Suppressor macrophage treated with lipopolysaccharide for 4 hours (primary cell): ENCODE data around the gene S1PR2.
A peak's percentile ranks its signal among the peaks of the same experiment; 100 is the strongest.
"Not testable (repeated sequence)": the region's sequence is repeated elsewhere in the genome, so short reads cannot be mapped to it uniquely, and the experiment has no call there.

Experiments used
- DNase-seq: peaks from one replicate; pipeline ENCODE4 v3.0.0-alpha.2; 2020

The S1PR2 gene

DNA sequence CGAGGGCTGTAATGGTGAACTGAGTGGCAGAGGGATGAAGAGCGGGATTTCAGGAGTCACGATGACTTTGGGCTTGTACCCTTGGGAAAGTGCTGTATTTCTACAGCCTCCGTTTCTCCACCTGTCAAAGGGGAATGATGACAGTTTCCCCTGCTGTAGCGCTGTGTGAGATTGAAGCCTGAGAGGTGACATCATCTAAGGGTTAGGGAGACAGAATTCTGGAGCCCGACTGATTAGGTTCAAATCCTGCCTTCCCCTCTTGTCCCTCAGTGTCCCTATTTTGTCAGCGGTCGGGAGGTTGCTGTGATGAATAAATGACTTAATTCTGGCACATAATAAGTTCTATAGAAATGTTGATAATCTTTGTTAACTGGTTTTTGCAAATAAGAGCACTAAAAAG is 21.6 kb upstream of the S1PR2 start:
- DNase-seq, result no peak

DNA sequence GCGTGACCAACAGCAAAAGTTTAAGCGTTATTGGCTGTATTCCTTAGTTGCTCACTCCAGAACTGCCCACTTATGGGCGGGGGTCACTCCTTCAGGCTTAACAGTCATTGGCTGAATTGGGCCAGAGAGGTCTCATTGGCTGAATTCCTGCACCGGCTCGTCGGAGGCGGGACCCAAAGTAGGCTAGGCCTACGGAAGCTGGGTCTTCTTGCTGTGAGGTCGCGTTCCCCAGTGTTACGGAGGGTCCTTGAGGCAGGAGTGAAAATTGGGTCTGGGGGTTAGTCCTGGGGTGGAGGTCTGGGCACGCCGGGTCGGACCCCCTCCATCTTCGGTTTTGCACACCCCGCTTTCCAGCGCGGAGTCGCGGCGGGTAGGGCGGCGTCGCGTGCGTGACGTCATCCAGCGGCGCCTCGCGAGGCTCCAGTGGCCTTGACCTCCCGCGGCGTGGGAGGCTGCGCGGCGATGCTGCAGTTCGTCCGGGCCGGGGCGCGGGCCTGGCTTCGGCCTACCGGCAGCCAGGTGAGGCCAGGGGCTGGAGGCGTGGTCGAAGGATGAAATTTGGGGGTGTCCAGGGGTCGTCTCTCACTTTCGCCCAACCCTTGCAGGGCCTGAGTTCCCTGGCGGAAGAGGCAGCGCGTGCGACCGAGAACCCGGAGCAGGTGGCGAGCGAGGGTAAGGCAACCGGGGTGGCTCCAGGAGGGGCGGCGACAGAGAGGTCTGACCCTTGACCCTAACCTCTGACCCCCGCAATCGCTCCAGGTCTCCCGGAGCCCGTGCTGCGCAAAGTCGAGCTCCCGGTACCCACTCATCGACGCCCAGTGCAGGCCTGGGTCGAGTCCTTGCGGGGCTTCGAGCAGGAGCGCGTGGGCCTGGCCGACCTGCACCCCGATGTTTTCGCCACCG is 20.9 kb upstream of the S1PR2 start, which contains the start of gene MRPL4:
TSS of gene MRPL4 (plus strand) at position 423 of the 903 bp plus-strand sequence. CDS start at position 463, 40 bp downstream.
- peak; percentile 98 for DNase-seq

DNA sequence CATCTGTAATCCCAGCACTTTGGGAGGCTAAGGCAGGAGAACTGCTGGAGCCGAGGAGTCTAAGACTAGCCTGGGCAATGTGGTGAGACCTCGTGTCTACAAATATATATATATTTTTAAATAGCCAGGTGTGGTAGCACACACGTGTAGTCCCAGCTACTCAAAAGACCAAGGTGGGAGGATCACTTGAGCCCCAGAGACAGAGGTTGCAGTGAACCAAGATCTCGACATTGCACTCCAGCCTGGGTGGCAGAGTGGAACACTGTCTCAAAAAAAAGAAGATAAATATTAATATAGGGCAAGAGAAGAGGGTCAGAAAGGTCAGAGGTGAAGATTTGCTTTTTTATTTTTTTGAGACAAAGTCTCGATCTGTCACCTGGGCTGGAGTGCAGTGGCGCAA is 15.4 kb upstream of the S1PR2 start:
- DNase-seq, result no peak

DNA sequence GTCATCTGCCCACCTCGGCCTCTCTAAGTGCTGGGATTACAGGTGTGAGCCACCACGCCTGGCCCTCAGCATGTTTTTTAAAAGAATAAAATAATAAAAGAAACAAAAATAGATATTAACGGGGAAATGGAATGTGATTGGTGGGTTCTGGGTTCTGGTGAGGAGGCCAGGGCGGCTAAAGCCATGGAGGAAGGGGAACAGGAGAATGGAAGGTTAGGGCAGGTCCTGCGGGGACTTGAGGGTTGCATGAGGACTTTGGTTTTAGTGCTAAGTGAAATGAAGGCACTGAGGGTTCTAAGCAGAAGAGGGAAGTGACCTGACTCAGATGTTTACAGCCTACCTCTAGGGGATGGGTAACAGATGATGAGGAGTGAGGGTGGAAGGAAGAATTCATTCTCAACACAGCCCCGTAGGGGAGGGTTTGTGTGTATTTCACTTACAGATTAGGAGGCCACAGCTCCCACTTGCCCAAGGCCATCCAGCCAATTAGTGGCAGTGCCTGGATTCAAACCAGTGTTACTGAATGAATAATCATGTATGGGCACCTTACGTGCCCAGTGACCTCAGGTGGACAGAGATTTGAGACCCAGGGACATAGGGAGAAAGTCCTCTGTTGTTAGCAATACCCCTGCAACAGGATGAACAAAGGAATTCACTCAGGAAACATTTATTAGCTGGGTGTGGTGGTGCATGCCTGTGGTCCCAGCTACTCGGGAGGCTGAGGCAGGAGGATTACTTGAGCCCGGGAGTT is 14.2 kb upstream of the S1PR2 start:
- no peak for DNase-seq

DNA sequence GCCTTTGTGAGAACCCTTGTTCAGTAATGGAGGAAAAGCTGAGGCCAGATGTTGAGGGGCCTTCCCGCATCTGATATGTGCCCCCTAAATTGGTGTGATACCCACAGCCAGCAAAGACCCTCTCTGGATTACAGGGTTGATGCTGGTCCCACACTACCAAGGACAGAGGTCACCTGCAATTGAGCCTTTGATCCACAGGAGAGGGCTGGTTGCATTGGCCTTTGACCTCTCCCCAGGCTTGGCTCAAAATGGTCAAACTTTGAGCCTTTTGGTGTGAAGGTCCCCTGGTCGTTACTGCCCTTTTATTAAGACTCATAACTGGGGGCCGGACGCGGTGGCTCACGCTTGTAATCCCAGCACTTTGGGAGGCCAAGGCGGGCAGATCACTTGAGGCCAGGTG is 12.5 kb upstream of the S1PR2 start:
- no peak for DNase-seq

DNA sequence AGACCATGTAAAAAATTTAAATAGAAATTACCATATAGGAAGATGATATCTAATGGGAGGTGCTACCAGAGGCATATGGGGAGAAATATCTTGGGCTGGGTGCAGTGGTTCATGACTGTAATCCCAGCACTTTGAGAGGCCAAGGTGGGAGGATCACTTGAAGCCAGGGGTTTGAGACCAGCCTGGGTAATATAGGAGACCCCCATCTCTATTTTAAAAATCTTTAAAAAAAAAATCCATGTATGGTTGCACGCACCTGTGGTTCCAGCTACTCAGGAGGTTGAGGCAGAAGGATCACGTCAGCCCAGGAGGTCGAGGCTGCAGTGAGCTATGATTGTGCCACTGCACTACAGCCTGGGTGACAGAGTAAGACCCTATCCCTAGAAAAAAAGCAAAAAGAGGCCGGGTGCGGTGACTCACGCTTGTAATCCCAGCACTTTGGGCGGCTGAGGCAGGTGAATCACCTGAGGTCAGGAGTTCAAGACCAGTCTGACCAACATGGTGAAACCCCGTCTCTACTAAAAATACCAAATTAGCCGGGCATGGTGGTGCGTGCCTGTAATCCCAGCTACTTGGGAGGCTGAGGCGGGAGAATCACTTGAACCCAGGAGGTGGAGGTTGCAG is 10.8 kb upstream of the S1PR2 start:
- DNase-seq, result not testable (repeated sequence)

DNA sequence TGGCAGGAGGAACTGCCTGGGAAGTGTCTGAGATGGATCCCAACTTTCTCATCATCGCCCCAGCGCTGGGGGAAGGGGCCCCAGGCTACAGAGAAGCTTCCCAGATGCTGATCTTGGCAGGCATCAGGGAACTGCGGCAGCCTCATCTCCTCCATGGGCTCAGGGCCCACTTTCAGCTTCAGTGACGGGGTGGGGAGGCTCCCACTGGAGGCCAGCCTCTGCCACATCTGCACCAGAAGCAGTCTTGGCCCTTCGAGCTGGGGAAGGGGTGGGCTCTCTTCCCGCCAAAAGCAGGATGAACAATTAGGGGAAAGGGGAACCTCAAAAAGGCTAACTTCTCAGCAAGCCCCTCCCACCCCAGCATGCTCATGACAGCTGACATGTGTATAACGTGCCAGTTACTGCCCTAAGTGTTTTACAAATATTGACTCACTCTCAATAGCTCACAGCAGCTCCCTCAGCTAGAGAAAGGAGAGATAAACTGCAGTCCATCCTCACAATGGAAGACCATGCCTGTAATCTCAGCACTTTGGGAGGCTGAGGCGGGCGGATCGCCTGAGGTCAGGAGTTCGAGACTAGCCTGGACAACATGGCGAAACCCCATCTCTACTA is 7.1 kb upstream of the S1PR2 start:
- peak; percentile 58 for DNase-seq

DNA sequence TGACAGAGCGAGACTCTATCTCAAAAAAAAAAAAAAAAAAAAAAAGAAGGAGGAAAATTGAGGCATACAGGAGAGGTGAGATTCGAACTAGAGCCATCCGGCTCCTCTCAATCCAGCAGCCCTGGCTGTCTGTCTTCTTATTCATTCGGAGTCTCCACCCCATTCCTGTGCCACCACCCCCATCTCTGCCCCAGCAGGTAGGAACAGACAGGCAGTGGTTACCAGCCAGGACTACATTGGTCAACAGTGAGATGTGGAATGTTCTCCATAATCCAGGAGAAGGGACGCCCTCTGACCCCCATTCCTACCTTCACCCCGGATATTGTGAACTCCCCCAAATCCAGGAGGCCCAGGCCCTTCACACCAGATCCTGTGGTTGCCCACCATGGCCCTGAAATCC is 6.6 kb upstream of the S1PR2 start:
- DNase-seq, result no peak

DNA sequence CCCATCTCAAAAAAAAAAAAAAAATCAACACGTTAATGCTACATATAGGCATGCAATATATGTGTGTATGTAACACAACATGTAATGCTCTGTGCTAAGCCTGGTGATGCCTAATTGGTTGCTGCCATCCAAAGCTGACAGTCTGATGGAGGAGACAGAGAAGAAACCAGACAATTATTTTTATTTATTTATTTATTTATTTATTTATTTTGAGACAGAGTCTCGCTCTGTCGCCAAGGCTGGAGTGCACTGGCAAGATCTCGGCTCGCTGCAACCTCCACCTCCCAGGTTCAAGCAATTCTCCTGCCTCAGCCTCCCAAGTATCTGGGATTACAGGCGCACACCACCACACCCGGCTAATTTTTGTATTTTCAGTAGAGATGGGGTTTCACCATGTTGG is 4.3 kb upstream of the S1PR2 start:
- DNase-seq, result not testable (repeated sequence)

DNA sequence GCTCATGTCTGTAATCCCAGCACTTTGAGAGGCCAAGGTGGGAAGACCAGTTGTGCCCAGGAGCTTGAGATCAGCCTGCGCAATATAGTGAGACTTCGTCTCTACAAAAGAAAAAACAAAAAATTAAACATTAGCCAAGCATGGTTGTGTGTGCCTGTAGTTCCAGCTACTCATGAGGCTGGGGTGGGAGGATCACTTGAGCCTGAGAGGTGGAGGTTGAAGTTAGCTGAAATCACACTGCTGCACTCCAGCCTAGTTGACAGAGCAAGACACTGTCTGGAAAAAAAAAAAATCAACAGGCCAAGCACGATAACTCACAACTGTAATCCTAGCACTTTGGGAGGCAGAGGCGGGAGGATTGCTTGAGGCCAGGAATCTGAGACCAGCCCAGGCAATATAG is 3.9 kb upstream of the S1PR2 start:
- DNase-seq, result no peak

DNA sequence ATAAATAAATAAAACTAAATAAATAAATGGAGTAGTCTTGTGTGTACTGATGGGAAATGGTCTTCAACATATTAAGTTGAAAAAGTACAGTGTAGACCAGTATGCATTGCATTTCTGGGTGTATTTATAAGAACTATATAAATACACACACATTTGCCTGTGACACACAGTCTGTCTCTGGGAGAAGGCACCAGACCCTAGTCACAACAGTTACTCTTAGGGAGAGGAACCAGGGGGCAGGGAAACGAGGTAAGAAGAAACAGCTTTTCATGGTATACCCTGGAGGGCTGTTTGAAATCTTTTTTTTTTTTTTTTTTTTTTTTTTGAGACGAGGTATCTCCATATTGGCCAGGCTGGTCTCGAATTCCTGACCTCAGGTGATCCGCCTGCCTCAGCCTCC is 2.8 kb upstream of the S1PR2 start:
- DNase-seq, result no peak

DNA sequence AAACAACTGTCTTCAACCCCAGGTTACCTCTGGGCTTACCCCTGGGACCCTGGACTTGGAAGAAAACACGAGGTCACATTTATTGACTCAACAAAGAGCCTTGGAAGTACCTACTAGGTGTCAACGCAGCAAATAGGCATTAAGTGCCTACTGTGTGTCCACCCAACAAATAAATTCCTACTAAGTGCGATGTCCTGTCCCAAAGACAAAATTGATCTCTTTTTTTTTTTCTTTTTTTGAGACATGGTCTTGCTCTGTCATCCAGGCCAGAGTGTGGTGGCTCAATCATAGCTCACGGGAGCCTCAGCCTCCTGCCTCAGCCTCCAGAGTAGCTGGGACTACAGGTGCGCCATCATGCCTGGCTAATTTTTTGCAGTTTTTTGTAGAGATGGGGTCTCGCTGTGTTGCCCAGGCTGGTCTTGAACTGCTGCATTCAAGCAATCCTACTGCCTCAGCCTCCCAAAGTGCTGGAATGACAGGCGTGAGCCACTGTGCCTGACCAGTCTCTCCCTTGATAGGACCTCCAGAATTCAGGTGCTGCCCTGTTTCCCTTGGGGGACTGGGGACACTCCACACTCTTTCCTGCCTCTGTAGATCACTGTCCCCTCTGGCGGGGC is 589 bp upstream of the S1PR2 start:
- no peak for DNase-seq

DNA sequence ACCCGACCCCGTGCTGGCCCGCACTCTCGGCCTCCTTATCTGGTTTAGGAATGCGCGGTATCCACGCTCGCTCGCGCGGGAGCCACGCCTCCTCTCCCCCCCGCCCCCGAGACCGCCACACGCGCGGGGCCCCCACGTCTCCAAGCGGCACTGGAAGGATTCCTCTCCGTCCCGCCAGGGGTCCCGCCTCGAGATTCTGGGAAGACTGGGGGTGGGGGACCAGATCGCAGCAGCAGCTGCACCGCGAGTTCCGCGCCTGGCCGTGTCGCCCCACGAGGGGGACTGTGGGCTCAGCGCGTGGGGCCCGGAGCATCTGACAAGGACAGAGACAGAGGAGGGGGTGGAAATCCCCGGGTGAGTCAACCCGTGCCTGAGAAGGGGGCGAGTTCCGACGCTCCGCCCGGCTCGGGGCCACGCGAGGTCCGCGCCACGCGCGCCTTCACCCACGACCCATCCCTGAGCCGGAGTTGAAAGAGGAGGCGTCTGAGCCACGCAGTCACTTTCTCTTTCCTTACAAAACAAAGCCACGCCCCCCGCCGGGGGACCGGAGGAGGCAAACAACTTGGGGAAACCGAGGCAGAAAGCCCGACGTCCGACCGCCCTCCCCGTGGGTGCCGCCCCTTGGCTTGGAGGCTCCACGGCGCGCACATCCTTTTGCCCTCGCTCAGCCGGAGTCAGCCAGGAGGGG is 814 bp downstream of the S1PR2 start:
- DNase-seq, result peak; percentile 58

DNA sequence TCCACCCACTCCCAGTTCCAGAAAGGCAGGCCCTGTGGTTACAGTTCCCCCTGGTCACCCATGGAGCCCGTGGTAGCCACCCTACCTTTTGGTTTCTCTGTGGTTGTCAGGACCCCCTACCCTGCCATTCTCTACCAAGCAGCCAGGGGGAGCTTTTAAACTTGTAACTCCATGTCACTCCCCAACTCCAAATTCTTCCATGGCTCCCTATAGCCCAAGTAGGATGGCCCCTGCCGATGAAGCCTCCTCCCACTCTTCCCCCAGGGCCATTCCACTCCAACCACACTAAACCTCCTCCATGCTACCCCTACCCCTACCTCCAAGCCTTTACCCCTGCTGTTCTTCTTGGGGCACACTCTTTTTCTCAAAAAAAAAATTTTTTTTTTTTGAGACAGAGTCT is 2.2 kb downstream of the S1PR2 start:
- DNase-seq, result peak; percentile 53

DNA sequence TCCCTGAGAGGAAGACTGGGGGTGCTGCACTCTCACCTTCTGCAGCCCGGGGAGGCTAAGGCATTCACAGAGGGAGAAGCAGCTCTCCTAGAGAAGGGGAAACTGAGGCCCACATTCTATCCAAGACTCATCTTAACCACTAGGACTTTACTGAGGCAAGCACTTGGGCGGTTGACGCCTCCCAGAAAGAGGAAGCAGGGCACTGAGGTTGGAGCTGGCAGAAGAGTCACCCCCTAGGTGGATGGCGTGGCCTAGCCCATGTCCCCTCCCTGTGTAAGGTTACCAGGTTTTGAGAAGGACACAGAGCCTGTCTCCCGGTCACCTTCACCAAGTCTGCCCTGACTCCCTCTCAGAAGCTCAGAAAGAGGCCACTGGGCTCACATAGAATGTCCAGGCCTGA is 2.7 kb downstream of the S1PR2 start:
- peak; percentile 54 for DNase-seq

DNA sequence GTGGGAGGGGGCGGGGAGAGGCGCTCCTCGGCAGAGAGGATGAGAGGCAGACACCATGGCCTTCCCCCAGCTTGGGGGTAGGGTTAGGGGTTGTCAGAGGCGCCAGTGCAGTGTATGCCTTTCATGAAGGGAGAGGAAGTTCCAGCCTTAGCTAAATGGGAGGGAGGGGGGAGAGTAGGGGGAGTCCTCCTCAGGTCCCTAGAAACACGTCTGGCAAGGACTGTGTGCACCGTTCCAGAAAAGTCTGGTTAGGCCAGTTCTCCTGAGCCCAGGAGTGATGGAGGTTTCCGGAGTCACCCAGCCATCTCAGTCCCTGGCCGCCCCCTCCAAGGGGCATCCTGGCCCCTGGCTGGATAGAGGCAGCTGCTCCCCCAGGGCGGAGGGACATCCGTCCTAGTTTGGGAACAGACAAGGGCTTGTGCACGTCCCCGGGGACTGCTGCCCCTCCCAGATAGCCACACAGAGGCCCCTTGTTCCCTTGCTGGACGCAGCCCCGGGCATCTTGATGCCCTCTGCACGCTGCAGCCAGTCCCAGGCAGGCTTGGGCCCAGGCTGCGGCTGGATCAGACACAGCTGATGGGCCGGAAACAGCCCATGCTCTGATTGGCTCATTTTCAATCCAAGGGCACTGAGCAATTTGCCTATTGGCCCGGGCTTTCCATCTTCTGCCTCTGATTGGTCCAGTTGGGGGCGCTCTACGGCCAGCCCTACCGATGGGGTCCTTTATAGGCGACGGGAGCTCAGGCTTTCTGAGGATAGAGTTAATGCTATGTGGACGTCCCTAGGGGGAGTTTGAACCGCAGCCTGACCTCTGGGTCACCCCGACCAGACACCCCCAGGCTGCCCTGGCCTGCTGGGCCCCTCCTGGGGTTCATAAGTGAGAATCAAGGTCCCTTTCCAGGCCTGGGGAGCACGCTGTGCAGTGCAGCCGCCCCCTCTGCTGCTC is 3.8 kb downstream of the S1PR2 start:
- DNase-seq, result no peak

DNA sequence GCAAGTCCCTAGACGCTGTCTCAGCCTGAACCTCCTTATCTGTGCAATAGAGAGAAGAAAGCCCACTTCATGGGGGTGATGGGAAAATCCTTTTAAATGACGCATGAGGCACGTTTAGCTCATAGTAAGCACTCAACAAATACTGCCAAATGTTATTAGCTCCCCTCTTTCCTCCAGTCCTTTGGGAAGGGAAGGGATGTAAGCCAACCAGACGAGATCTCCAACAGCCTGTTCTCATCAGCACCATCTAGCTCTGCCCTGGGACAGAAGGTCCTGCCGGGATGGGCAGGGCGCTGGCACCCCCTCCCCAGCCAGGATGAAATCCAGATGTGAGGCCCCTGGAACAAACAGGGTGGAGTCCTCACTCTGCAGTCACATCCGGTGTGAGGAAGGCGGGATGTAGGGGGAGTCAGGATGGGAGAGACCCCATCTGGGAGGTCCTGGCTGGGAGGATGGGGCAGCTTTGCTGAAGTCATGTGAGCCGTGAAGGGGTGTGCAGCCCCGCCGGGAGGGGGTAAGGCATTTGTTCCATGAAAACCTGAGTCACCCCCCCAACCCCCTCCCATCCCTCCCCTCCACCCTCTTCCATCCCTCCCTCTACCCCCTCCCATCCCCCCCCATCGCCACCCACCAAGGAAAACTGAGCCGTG is 4.6 kb downstream of the S1PR2 start:
- no peak for DNase-seq

DNA sequence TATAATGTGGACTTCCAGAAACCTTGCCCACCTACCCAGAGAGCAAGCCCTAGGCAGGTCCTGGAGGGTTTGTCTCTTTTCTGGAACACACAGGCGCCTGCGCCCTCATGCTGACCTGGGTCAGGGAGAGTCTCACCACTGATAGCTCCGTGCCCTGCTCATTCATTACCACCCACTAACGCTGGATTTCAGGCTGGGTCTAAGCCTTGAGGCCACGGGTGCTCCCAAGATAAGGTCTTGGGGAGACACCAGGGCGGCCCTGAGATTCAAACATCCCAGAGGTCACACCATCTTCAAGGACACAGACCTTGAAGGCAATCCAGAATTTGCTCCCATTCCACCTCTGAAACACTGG is 5.1 kb downstream of the S1PR2 start:
- no peak for DNase-seq

DNA sequence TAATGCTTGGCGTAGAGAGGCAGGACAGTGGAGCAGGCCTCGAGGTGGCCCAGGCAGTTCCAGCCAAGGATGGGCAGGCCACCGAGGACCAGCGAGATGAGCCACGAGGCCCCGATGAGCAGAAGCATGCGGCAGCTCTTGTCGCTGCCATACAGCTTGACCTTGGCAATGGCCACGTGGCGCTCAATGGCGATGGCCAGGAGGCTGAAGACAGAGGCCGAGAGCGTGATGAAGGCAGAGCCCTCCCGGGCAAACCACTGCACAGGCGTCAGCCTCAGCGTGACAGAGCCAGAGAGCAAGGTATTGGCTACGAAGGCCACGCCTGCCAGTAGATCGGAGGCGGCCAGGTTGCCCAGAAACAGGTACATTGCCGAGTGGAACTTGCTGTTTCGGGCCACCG is 6.8 kb downstream of the S1PR2 start:
- DNase-seq, result no peak

DNA sequence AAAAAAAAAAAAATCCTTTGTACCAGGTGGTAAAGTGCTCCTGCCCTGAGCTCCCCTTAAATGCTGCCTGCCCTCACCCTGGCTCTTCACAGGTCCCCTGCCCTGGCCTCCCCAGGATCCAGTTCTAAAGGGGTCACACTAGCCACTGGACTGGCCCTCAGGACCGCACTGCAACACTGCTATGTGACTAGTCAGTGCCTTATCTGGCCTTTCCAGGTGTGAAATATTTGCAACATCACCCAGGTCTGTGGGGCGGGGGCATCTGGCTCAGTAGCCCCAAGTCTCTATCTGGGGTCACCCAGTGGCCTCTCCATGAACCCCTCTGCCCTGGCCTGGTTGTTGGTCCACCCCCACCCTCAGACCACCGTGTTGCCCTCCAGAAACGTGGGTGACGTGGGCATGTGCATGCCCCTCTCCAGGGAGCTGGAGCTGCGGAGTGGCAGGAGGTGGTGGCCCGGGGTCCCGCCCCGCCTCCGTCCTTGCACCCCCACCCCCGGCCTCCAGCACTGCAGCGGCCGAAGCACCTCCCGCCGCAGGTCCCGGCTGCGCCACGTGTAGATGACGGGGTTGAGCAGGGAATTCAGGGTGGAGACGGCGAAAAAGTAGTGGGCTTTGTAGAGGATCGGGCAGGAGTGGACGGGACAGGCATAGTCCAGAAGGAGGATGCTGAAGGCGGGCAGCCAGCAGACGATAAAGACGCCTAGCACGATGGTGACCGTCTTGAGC is 7.5 kb downstream of the S1PR2 start:
- no peak for DNase-seq
